Sigmoid colon (tissue), 7 donors: ENCODE data around the gene LPP. TPM values are rescaled to one million over a fixed set of nuclear protein-coding genes. Genes with fewer than 3 reads are reported as not detected.
A peak's percentile ranks its signal among the peaks of the same experiment; 100 is the strongest.
"Not testable (repeated sequence)": the region's sequence is repeated elsewhere in the genome, so short reads cannot be mapped to it uniquely, and the experiment has no call there.

ENCODE experiments used
- DNase-seq: peaks from one replicate; pipeline ENCODE4 v3.0.0-alpha.2; 2019
- H3K27ac ChIP-seq, 4 donors: fragments of 200-600 bp; sonication (generic); one replicate each; pipeline ENCODE4 v1.5.1; 2016 to 2019; ENCODE audit warnings: mild to moderate bottlenecking in 1 of 4
- H3K27me3 ChIP-seq, 3 donors: fragments of 200-600 bp; sonication (generic); one replicate each; pipeline ENCODE4 v1.5.1; 2019; ENCODE audit warnings: mild to moderate bottlenecking in 1 of 3
- H3K36me3 ChIP-seq, 4 donors: fragments of 200-600 bp; sonication (generic); one replicate each; pipeline ENCODE4 v1.5.1; 2016 to 2019
- H3K4me1 ChIP-seq, 4 donors: fragments of 200-600 bp; sonication (generic); one replicate each; pipeline ENCODE4 v1.5.1; 2017 to 2019
- H3K4me3 ChIP-seq, 4 donors: fragments of 200-600 bp; sonication (generic); one replicate each; pipeline ENCODE4 v1.5.1; 2017 to 2019; ENCODE audit warnings: mild to moderate bottlenecking in 2 of 4, moderate library complexity in 1 of 4
- H3K9me3 ChIP-seq, 4 donors: fragments of 200-600 bp in 3 of 4; sonication (generic) in 3 of 4; one replicate each; pipeline versions ENCODE4 v1.5.1 to v1.6.1; 2013 to 2019
- CTCF ChIP-seq, 4 experiments: fragments of 450-650 bp in 3 of 4; fragments of 200-600 bp in 1 of 4; IDR thresholded peaks; one replicate each; pipeline ENCODE4 v1.5.1; 2016 to 2019; ENCODE audit warnings: antibody characterized with exemption in 4 of 4, mild to moderate bottlenecking in 3 of 4, moderate library complexity in 2 of 4
- EP300 ChIP-seq, 4 donors: sonication (generic); formaldehyde crosslinking; IDR thresholded peaks; one replicate each; pipeline ENCODE4 v1.6.1; 2017; ENCODE audit warnings: antibody characterized with exemption in 4 of 4
- POLR2A ChIP-seq, 2 donors: fragments of 450-650 bp; IDR thresholded peaks; one replicate each; pipeline ENCODE4 v1.6.1; 2016; ENCODE audit warnings: antibody characterized with exemption in 2 of 2, mild to moderate bottlenecking in 2 of 2, moderate library complexity in 2 of 2
- POLR2AphosphoS5 ChIP-seq, 4 donors: sonication (generic); formaldehyde crosslinking; IDR thresholded peaks; one replicate each; pipeline ENCODE4 v1.6.1; 2017; ENCODE audit warnings: antibody characterized with exemption in 4 of 4
- WGBS, 2 donors: extraction: QIAGEN DNeasy Blood & Tissue Kit; methylation state at CpG; one replicate each; pipeline ENCODE4 v1.1.7; 2013; 5-methylcytosine and 5-hydroxymethylcytosine counted together
- intact Hi-C: fragments of 100-400 bp; cut with DNase I; formaldehyde crosslinking; loops from one replicate; pipeline ENCODE4 v1.15.1; 2023
- polyA plus RNA-seq, 3 donors: library from polyadenylated mRNA; stranded (reverse); fragments of 200-250 nt; gene quantifications; one replicate each; pipeline ENCODE4 v1.2.3, GENCODE V29; 2013
- total RNA-seq, 4 donors: library from RNA; depleted of rRNA; stranded (reverse); fragments of >200 nt; gene quantifications; one replicate each; pipeline ENCODE4 v1.1.0, GENCODE V29; 2016
- donor health status: healthy with polysubstance abuse.
- donor health status: Bipolar disorder and iron deficiency.
- donor health status: healthy.

LPP gene
- total and polyA plus RNA-seq, 7 donors = 5.3 to 1,773 (median 824) TPM

- Histone ChIP-seq H3K27me3 (no peaks in the 10 kb centered on the region), H3K4me3 (no peak overlapping the region), H3K9me3 (no peaks in the 10 kb centered on the region), H3K4me1 (peaks cover 0 to 40% (median 25%) of the 10 kb centered on the region in 4 donors), H3K27ac (peak overlapping the region in 3 of 4 donors; percentile 32 to 51 (median 47)), H3K36me3 (no peaks in the 10 kb centered on the region)
- intact Hi-C loops = no loop called here
- DNase-seq = no peak
- TF ChIP-seq POLR2A (IDR thresholded peaks at IDR 0.05) (no peak), POLR2AphosphoS5 (IDR thresholded peaks at IDR 0.05) (peak in 2 of 4 donors; percentile 11 to 30)
- WGBS, 2 donors = 59 to 79% methylated on average over 6 of the region's 6 CpGs
Observed at GRCh38 chr3:188421836-188422540, 268.0 kb downstream of the LPP start.

- H3K36me3 ChIP-seq, H3K9me3 ChIP-seq, H3K4me3 ChIP-seq, intact Hi-C loops, H3K27me3 ChIP-seq, H3K27ac ChIP-seq, DNase-seq: not testable (repeated sequence)
- H3K4me1 ChIP-seq = peaks cover 0 to 63% (median 36%) of the 10 kb centered on the region in 4 donors
- WGBS, 2 donors = 93 to 95% methylated on average over 4 of the region's 4 CpGs
Observed at GRCh38 chr3:188427981-188428380, 274.0 kb downstream of the LPP start.

- Histone ChIP-seq H3K27me3 (no peaks in the 10 kb centered on the region), H3K27ac (peak overlapping the region in 3 of 4 donors; percentile 20 to 35 (median 28)), H3K36me3 (no peaks in the 10 kb centered on the region), H3K4me3 (no peak overlapping the region), H3K9me3 (no peaks in the 10 kb centered on the region), H3K4me1 (peaks cover 0 to 77% (median 56%) of the 10 kb centered on the region in 4 donors)
- 57 to 73% methylated on average over 5 of the region's 5 CpGs for WGBS, 2 donors
- no peak for DNase-seq
- TF ChIP-seq POLR2A (IDR thresholded peaks at IDR 0.05) (no peak), CTCF (IDR thresholded peaks at IDR 0.05) (no peak), POLR2AphosphoS5 (IDR thresholded peaks at IDR 0.05) (no peak), EP300 (IDR thresholded peaks at IDR 0.05) (no peak)
- intact Hi-C loops = no loop called here
Observed at GRCh38 chr3:188431040-188431439, 277.1 kb downstream of the LPP start.

GRCh38 chr3:188431553-188431952 lies 277.6 kb downstream of the LPP start:
- H3K4me3 ChIP-seq = no peak overlapping the region
- H3K36me3 ChIP-seq = no peaks in the 10 kb centered on the region
- peaks cover 0 to 81% (median 56%) of the 10 kb centered on the region in 4 donors for H3K4me1 ChIP-seq
- H3K27ac ChIP-seq = peak overlapping the region in 3 of 4 donors; percentile 20 to 35 (median 28)
- TF ChIP-seq POLR2AphosphoS5 (IDR thresholded peaks at IDR 0.05) (peak in 2 of 4 donors; percentile 9 to 18), CTCF (IDR thresholded peaks at IDR 0.05) (no peak), EP300 (IDR thresholded peaks at IDR 0.05) (no peak), POLR2A (IDR thresholded peaks at IDR 0.05) (no peak)
- H3K9me3 ChIP-seq = no peaks in the 10 kb centered on the region
- DNase-seq = no peak
- no peaks in the 10 kb centered on the region for H3K27me3 ChIP-seq
- WGBS, 2 donors = 20 to 72% methylated on average over 3 of the region's 3 CpGs
- intact Hi-C loops = no loop called here

- TF ChIP-seq POLR2A (IDR thresholded peaks at IDR 0.05) (no peak), EP300 (IDR thresholded peaks at IDR 0.05) (no peak), POLR2AphosphoS5 (IDR thresholded peaks at IDR 0.05) (no peak), CTCF (IDR thresholded peaks at IDR 0.05) (no peak)
- intact Hi-C loops = no loop called here
- H3K27ac ChIP-seq = peak overlapping the region in 3 of 4 donors; percentile 8 to 41 (median 10)
- no peak for DNase-seq
- H3K9me3 ChIP-seq = no peaks in the 10 kb centered on the region
- H3K4me3 ChIP-seq = no peak overlapping the region
- no peaks in the 10 kb centered on the region for H3K27me3 ChIP-seq
- no peaks in the 10 kb centered on the region for H3K36me3 ChIP-seq
- peaks cover 0 to 79% (median 56%) of the 10 kb centered on the region in 4 donors for H3K4me1 ChIP-seq
- 28 to 48% methylated on average over 6 of the region's 6 CpGs for WGBS, 2 donors
Observed at GRCh38 chr3:188432802-188433520, 279.0 kb downstream of the LPP start.
